Panc1 (cell line): Measurements from ENCODE around the gene ELMO1.

Experiments
- CTCF ChIP-seq: fragments of 450-650 bp; IDR thresholded peaks from 2 replicates; pipeline ENCODE4 v1.5.1; 2017; ENCODE audit warnings: mild to moderate bottlenecking
- POLR2AphosphoS5 ChIP-seq: IDR thresholded peaks from 2 replicates; pipeline ENCODE4 v1.6.1; 2012; ENCODE audit warnings: mild to moderate bottlenecking, low read depth, low read length, moderate library complexity
- REST ChIP-seq, 2 experiments: IDR thresholded peaks; 2 replicates each; pipeline ENCODE4 v1.6.1; 2011 to 2012; ENCODE audit warnings: low read depth in 2 of 2, control low read depth in 1 of 2, low read length in 1 of 2, mild to moderate bottlenecking in 1 of 2, moderate library complexity in 1 of 2; ENCODE audit not compliant: insufficient read depth in 1 of 2
- TCF7L2 ChIP-seq: IDR thresholded peaks from 2 replicates; pipeline ENCODE4 v1.6.1; 2011; ENCODE audit warnings: mild to moderate bottlenecking, low read depth, low read length, inconsistent platforms

GRCh38 chr7:37095122-37095521, 353.5 kb downstream of the ELMO1 start:
- TF ChIP-seq CTCF (no peak), REST (IDR thresholded peaks at IDR 0.05; ENCODE audit: insufficient read depth in 1 of 2, low read depth in 2 of 2, low read length in 1 of 2) (no peak), POLR2AphosphoS5 (no peak), TCF7L2 (no peak)
